OCI-LY7 (cell line): Measurements from ENCODE around the gene PATJ. TPM values are rescaled to one million over a fixed set of nuclear protein-coding genes. Genes with fewer than 3 reads are reported as not detected.

Experiments used
- BruUV-seq: library from RNA; stranded (reverse); fragments of 400-500 nt; replicated peaks from 2 replicates; lab custom pipeline; 2021; lab: Mats Ljungman, UMichigan
- CTCF ChIA-PET: fragments of 300-600 bp; sonication (Branson Sonifier 250); formaldehyde crosslinking; loops from one replicate; lab custom pipeline; 2022; ENCODE audit warnings: antibody characterized with exemption; ENCODE audit not compliant: unreplicated experiment; lab: Charles Lee
- POLR2A ChIA-PET: fragments of 300-600 bp; sonication (Branson Sonifier 250); formaldehyde crosslinking; loops from one replicate; lab custom pipeline; 2022; ENCODE audit warnings: antibody characterized with exemption; lab: Charles Lee
- DNase-seq: peaks from one replicate; pipeline ENCODE4 v3.0.0-alpha.2; 2015; ENCODE audit warnings: low spot score
- H2AFZ ChIP-seq: fragments of 200-600 bp; sonication (generic), shearing (Covaris generic); 2 replicates; pipeline ENCODE4 v1.6.1; 2014; ENCODE audit warnings: mild to moderate bottlenecking, antibody characterized with exemption, low read length, moderate library complexity
- H3K27ac ChIP-seq: fragments of 200-600 bp; sonication (generic); 2 replicates; pipeline ENCODE4 v1.5.1; 2014; ENCODE audit warnings: mixed run types, low read depth, mild to moderate bottlenecking, moderate library complexity, low read length, inconsistent platforms; ENCODE audit not compliant: poor library complexity, severe bottlenecking
- H3K36me3 ChIP-seq: fragments of 200-600 bp; sonication (generic); 2 replicates; pipeline ENCODE4 v1.6.1; 2014; ENCODE audit warnings: mild to moderate bottlenecking, antibody characterized with exemption, low read length, moderate library complexity, mixed read lengths; ENCODE audit not compliant: insufficient read depth
- H3K4me1 ChIP-seq: fragments of 200-600 bp; sonication (generic); 2 replicates; pipeline ENCODE4 v1.5.1; 2014; ENCODE audit warnings: mild to moderate bottlenecking, low read length; ENCODE audit not compliant: insufficient read depth, poor library complexity, severe bottlenecking
- H3K4me2 ChIP-seq: fragments of 200-600 bp; sonication (generic); 2 replicates; pipeline ENCODE4 v1.6.1; 2014; ENCODE audit warnings: mild to moderate bottlenecking, low read length
- H3K4me3 ChIP-seq: fragments of 200-600 bp; sonication (generic); 2 replicates; pipeline ENCODE4 v1.5.1; 2014; ENCODE audit warnings: mild to moderate bottlenecking, low read depth, low read length; ENCODE audit not compliant: poor library complexity, severe bottlenecking
- H3K79me2 ChIP-seq: fragments of 200-600 bp; sonication (generic); 2 replicates; pipeline ENCODE4 v1.6.1; 2016; ENCODE audit warnings: low read depth, mild to moderate bottlenecking, low read length, moderate library complexity, mixed read lengths; ENCODE audit not compliant: insufficient read depth
- H3K9me2 ChIP-seq: fragments of 200-600 bp; sonication (generic); 2 replicates; pipeline ENCODE4 v1.6.1; 2016; ENCODE audit warnings: mild to moderate bottlenecking, low read length, mixed read lengths; ENCODE audit not compliant: insufficient read depth
- H3K9me3 ChIP-seq: fragments of 200-600 bp; sonication (generic); 2 replicates; pipeline ENCODE4 v1.6.1; 2014; ENCODE audit warnings: mild to moderate bottlenecking, mixed run types, low read length, mixed read lengths
- H4K20me1 ChIP-seq: fragments of 200-600 bp; sonication (generic); 2 replicates; pipeline ENCODE4 v1.6.1; 2014; ENCODE audit warnings: mild to moderate bottlenecking, antibody characterized with exemption, low read length, moderate library complexity, mixed read lengths; ENCODE audit not compliant: insufficient read depth
- EZH2phosphoT487 ChIP-seq: fragments of 200-600 bp; sonication (generic); IDR thresholded peaks from 2 replicates; pipeline ENCODE4 v1.6.1; 2018; ENCODE audit warnings: low read depth, borderline replicate concordance, mild to moderate bottlenecking, mixed run types, antibody characterized with exemption, low read length, moderate library complexity, mixed read lengths
- intact Hi-C: fragments of 100-400 bp; cut with micrococcal nuclease; formaldehyde crosslinking; loops from one replicate; pipeline ENCODE4 v1.10.0; 2022; ENCODE audit not compliant: unreplicated experiment
- total RNA-seq, 2 experiments: library from RNA; depleted of rRNA in 1 of 2; stranded (reverse); fragments of >200 nt in 1 of 2; shearing (Covaris generic) in 1 of 2; gene quantifications; 2 replicates each; pipeline ENCODE4 v1.2.3, GENCODE V29; 2014 to 2022
- TF ChIP-seq, protein P1 (sequence below): fragments of 200-600 bp; sonication (generic); conservative IDR thresholded peaks from 2 replicates; pipeline ENCODE4 v1.5.1; 2014; ENCODE audit warnings: mild to moderate bottlenecking, antibody characterized with exemption, low read length, moderate library complexity, mixed read lengths

Gene PATJ
- total RNA-seq, 2 experiments from 2014 or later: 0.95 to 4.0 TPM

DNA sequence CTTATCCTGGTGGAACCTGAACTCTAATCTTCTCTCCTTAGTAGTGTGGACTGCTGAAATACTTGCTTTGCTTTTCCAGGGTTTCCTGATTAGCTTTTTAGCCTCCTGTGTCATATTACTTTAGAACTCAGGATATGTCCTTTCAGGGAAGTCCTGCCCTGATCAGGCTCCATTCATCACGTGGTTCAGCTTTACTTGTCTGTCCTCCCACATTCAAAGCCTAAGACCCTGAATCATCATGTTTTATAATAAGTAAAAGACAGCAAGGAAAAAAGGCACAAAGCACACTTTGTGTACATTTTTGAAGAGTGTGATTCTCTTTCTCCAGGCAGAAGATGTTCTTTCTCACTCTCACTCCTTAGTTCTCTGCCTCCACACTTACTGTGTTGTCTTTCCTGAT, 70.6 kb downstream of the PATJ start:
- Histone ChIP-seq H3K9me3 (no peaks in the 10 kb centered on the region), H4K20me1 (no peaks in the 10 kb centered on the region), H3K27ac (no peak overlapping the region), H3K9me2 (no peaks in the 10 kb centered on the region), H3K79me2 (no peaks in the 10 kb centered on the region), H2AFZ (no peak overlapping the region), H3K36me3 (no peaks in the 10 kb centered on the region), H3K4me3 (no peak overlapping the region), H3K4me1 (no peaks in the 10 kb centered on the region), H3K4me2 (no peak overlapping the region)
- CTCF ChIA-PET: no interaction called here
- no TSS peak for BruUV-seq
- TF ChIP-seq EZH2phosphoT487: no peak
- TF ChIP-seq, protein P1, sequence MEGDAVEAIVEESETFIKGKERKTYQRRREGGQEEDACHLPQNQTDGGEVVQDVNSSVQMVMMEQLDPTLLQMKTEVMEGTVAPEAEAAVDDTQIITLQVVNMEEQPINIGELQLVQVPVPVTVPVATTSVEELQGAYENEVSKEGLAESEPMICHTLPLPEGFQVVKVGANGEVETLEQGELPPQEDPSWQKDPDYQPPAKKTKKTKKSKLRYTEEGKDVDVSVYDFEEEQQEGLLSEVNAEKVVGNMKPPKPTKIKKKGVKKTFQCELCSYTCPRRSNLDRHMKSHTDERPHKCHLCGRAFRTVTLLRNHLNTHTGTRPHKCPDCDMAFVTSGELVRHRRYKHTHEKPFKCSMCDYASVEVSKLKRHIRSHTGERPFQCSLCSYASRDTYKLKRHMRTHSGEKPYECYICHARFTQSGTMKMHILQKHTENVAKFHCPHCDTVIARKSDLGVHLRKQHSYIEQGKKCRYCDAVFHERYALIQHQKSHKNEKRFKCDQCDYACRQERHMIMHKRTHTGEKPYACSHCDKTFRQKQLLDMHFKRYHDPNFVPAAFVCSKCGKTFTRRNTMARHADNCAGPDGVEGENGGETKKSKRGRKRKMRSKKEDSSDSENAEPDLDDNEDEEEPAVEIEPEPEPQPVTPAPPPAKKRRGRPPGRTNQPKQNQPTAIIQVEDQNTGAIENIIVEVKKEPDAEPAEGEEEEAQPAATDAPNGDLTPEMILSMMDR: no peak
- DNase-seq: no peak
- intact Hi-C loops: no loop called here
- POLR2A ChIA-PET: no interaction called here

DNA sequence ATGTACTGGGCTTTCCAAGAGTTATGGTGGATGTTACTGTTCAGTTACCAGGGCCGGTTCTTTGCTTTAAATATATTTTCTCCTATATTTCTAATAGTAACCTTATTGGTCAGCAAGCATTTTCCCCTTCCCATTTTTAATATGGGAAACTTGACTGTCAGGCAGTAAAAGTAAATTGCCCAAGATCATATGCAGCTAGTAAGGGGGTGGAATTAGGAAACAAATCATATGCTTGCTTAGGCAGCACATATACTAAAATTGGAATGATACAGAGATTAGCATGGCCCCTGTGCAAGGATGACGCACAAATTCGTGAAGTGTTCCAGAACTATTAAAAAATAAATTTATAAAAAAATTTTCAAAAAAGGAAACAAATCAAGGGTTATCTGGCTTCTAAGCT, 73.9 kb downstream of the PATJ start:
- Histone ChIP-seq H3K27ac (no peak overlapping the region), H3K79me2 (no peaks in the 10 kb centered on the region), H3K4me3 (no peak overlapping the region), H2AFZ (no peak overlapping the region), H3K4me2 (no peak overlapping the region), H3K4me1 (no peaks in the 10 kb centered on the region), H3K9me3 (no peaks in the 10 kb centered on the region), H4K20me1 (no peaks in the 10 kb centered on the region), H3K9me2 (no peaks in the 10 kb centered on the region), H3K36me3 (no peaks in the 10 kb centered on the region)
- no TSS peak for BruUV-seq
- TF ChIP-seq, protein P1: no peak
- no peak for DNase-seq
- intact Hi-C loops: no loop called here
- ChIA-PET POLR2A (interaction anchor here (1.7 kb wide), 1 partner anchor 9 kb away, joined by 7 read pairs; no protein-coding TSS in a partner anchor), CTCF (no interaction called here)

- DNase-seq: no peak
- H3K36me3 ChIP-seq: no peaks in the 10 kb centered on the region
- no peaks in the 10 kb centered on the region for H3K9me3 ChIP-seq
- H2AFZ ChIP-seq: no peak overlapping the region
- intact Hi-C loops: no loop called here
- BruUV-seq: no TSS peak
- H3K4me2 ChIP-seq: no peak overlapping the region
- no peak overlapping the region for H3K4me3 ChIP-seq
- ChIA-PET POLR2A (interaction anchor here (0.7 kb wide), 1 partner anchor 311 kb away, joined by 3 read pairs; no protein-coding TSS in a partner anchor), CTCF (no interaction called here)
- no peak for TF ChIP-seq EZH2phosphoT487
- TF ChIP-seq, protein P1: no peak
- H3K9me2 ChIP-seq: no peaks in the 10 kb centered on the region
- H3K79me2 ChIP-seq: no peaks in the 10 kb centered on the region
- no peak overlapping the region for H3K27ac ChIP-seq
- no peaks in the 10 kb centered on the region for H3K4me1 ChIP-seq
- no peaks in the 10 kb centered on the region for H4K20me1 ChIP-seq
These were observed 76.7 kb downstream of the PATJ start for GRCh38 chr1:61818992-61819391.
